WTC11 (cell line): ENCODE data around the gene HOXC5.

Experiments used
- SMAD3 ChIP-seq: sonication (generic); formaldehyde crosslinking; IDR thresholded peaks from 2 replicates; pipeline ENCODE4 v1.8.0; 2022; ENCODE audit warnings: missing genetic modification reagents, mild to moderate bottlenecking, borderline replicate concordance
- TF ChIP-seq, protein P1 (sequence below): fragments of 200-600 bp; IDR thresholded peaks from 2 replicates; pipeline ENCODE4 v1.8.0; 2022; ENCODE audit warnings: antibody characterized with exemption
- TF ChIP-seq, protein P2 (sequence below): fragments of 250-450 bp; sonication (Bioruptor Pico); IDR thresholded peaks from 2 replicates; pipeline ENCODE4 v1.9.0; 2021; ENCODE audit warnings: mild to moderate bottlenecking

DNA sequence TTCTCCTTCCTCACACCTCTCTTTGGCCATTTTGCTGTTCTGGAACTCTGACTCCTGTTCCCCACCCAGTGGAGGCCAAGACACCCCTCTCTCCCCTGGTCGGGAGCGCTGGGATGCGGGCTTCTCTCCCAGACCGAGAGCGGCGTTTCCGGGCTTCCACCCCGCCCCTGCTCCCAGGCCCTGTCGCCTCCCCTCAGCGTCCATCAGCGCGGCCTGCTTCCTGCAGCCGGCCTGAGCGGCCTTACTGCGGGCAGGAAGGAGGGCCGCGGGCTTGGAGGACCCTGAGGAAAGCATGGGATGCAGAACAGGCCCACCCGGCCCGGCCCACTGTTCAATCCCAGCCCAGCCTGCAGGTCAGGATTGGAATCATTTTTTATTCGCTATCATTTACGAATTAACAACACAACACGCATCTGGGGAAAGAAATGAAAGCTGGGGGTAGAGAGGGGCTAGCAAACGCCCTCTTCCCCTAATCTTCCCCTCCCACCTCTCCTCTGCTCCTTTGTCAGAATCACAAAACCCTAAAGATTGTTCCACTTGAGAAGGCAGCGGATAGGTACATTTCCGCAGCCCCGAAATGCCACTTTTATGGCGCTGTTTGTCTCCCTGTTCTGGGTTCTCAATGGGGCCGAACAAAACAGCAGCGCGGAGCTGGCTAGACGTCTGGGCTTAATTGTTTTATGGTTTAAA is 27.9 kb upstream of the HOXC5 start:
- no peak for TF ChIP-seq SMAD3
- TF ChIP-seq, protein P1, sequence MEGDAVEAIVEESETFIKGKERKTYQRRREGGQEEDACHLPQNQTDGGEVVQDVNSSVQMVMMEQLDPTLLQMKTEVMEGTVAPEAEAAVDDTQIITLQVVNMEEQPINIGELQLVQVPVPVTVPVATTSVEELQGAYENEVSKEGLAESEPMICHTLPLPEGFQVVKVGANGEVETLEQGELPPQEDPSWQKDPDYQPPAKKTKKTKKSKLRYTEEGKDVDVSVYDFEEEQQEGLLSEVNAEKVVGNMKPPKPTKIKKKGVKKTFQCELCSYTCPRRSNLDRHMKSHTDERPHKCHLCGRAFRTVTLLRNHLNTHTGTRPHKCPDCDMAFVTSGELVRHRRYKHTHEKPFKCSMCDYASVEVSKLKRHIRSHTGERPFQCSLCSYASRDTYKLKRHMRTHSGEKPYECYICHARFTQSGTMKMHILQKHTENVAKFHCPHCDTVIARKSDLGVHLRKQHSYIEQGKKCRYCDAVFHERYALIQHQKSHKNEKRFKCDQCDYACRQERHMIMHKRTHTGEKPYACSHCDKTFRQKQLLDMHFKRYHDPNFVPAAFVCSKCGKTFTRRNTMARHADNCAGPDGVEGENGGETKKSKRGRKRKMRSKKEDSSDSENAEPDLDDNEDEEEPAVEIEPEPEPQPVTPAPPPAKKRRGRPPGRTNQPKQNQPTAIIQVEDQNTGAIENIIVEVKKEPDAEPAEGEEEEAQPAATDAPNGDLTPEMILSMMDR, result no peak
- TF ChIP-seq, protein P2, sequence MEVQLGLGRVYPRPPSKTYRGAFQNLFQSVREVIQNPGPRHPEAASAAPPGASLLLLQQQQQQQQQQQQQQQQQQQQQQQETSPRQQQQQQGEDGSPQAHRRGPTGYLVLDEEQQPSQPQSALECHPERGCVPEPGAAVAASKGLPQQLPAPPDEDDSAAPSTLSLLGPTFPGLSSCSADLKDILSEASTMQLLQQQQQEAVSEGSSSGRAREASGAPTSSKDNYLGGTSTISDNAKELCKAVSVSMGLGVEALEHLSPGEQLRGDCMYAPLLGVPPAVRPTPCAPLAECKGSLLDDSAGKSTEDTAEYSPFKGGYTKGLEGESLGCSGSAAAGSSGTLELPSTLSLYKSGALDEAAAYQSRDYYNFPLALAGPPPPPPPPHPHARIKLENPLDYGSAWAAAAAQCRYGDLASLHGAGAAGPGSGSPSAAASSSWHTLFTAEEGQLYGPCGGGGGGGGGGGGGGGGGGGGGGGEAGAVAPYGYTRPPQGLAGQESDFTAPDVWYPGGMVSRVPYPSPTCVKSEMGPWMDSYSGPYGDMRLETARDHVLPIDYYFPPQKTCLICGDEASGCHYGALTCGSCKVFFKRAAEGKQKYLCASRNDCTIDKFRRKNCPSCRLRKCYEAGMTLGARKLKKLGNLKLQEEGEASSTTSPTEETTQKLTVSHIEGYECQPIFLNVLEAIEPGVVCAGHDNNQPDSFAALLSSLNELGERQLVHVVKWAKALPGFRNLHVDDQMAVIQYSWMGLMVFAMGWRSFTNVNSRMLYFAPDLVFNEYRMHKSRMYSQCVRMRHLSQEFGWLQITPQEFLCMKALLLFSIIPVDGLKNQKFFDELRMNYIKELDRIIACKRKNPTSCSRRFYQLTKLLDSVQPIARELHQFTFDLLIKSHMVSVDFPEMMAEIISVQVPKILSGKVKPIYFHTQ, result no peak
